ENCODE measurements around the gene ZNF414.

GRCh38 chr19:8506402-8506957 is 7.5 kb downstream of the ZNF414 start:
- TF ChIP-seq CTCF (IDR thresholded peaks at IDR 0.05) = no peak
- TF ChIP-seq POLR2AphosphoS5 (IDR thresholded peaks at IDR 0.05) = no peak
- no peak for TF ChIP-seq POLR2A (IDR thresholded peaks at IDR 0.05)
- TF ChIP-seq EP300 (IDR thresholded peaks at IDR 0.05) = no peak

All from gastroesophageal sphincter (tissue), 3 donors.